ENCODE results near the gene STK40. TPM values are rescaled to one million over a fixed set of nuclear protein-coding genes. Genes with fewer than 3 reads are reported as not detected.

The STK40 gene
- total RNA-seq, 2 experiments from 2014 or later, result 39.6 to 40.6 TPM

DNA sequence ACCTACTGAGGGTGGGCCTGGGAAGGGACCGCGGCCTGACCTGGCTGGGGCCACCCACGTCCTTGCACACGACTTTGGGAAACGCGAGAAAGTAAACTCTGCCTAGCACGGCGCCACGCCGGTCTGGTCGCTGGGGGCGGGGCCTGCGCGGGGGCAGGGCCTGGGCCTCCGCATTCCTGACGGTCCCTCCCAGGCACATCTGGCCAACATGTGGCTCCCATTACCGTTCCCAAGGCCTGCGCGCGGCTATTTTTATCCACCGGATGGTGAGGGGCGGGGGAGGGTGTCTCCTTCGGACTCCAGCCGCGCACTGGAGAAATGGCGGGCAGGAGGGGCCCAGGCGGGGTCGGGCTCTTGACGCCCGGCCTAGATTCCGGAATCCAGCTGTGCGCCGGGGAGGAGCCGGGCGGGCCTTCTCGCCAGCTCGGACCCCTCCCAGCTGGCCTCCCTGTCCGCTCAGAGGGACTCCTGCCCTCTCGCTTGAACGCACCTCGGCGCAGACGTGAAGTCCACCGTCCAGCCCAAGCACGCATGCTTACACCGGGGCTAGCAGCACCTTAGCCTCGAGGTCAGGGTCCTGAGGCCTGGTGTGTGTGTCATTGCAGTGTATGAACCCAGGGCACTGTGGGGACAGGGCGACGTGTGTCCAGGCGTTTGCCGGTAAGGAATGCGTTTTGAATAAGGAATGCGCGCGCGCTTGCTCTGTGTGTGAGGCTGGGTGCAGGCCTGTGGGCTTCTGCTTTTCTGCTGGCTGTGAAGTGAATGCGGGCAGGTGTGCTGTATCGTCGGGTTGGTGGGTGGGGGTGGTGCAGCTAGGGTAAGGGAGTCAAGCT is 64.4 kb downstream of the STK40 start:
- Mint-ChIP-seq H3K4me3 (peak overlapping the region; percentile 36), H3K27ac (no peak overlapping the region), H3K4me1 (ENCODE audit: low read depth) (peaks cover 16% of the 10 kb centered on the region), H3K9me3 (no peaks in the 10 kb centered on the region), H3K36me3 (ENCODE audit: low read depth) (no peaks in the 10 kb centered on the region), H3K27me3 (ENCODE audit: low read depth) (peaks cover 5% of the 10 kb centered on the region)
- CTCF ChIA-PET, result no interaction called here
- DNase-seq, result no peak
- intact Hi-C loops (cut with micrococcal nuclease), result no loop called here

DNA sequence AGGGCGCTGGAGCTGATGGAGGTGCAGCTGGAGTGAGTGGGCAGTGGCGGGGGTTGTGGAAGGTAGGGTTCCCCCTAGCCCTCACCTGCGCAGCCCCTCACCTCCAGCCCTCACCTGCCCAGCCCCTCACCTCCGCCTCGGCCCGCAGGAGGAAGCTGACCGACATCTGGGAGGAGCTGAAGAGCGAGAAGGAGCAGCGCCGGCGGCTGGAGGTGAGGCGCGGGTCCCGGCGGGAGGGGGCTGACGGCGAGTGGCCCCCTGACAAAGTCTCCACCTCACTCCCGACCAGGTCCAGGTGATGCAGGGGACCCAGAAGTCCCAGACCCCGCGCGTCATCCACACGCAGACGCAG is 65.0 kb downstream of the STK40 start:
- intact Hi-C loops (cut with micrococcal nuclease), result no loop called here
- Mint-ChIP-seq H3K4me1 (ENCODE audit: low read depth) (peaks cover 16% of the 10 kb centered on the region), H3K27me3 (ENCODE audit: low read depth) (peaks cover 3% of the 10 kb centered on the region), H3K27ac (no peak overlapping the region), H3K36me3 (ENCODE audit: low read depth) (no peaks in the 10 kb centered on the region), H3K4me3 (no peak overlapping the region), H3K9me3 (no peaks in the 10 kb centered on the region)
- DNase-seq, result no peak
- CTCF ChIA-PET, result interaction anchor here (2.0 kb wide), 1 partner anchor 14 kb away, joined by 6 read pairs; the partner anchor contains the start of gene SH3D21

DNA sequence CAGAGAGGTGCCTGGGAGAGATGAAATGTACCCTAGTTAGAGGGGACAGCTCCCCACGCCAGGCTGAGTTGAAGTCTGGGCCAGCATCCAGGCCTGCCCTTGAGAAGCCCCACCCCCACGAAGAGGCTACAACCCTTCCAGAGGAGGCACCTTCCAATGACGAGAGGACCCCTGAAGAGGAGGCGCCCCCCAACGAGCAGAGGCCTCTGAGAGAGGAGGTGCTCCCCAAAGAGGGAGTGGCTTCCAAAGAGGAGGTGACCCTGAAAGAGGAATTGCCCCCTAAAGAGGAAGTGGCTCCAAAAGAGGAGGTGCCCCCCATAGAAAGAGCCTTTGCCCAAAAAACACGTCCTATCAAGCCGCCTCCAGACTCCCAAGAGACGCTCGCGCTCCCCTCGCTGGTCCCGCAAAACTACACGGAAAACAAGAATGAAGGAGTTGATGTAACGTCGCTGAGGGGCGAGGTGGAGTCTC is 65.4 kb downstream of the STK40 start:
- DNase-seq, result no peak
- CTCF ChIA-PET, result interaction anchor here (2.0 kb wide), 1 partner anchor 14 kb away, joined by 6 read pairs; the partner anchor contains the start of gene SH3D21
- Mint-ChIP-seq H3K27ac (no peak overlapping the region), H3K9me3 (no peaks in the 10 kb centered on the region), H3K4me1 (ENCODE audit: low read depth) (peaks cover 16% of the 10 kb centered on the region), H3K27me3 (ENCODE audit: low read depth) (peaks cover 3% of the 10 kb centered on the region), H3K4me3 (no peak overlapping the region), H3K36me3 (ENCODE audit: low read depth) (no peaks in the 10 kb centered on the region)
- intact Hi-C loops (cut with micrococcal nuclease), result no loop called here

DNA sequence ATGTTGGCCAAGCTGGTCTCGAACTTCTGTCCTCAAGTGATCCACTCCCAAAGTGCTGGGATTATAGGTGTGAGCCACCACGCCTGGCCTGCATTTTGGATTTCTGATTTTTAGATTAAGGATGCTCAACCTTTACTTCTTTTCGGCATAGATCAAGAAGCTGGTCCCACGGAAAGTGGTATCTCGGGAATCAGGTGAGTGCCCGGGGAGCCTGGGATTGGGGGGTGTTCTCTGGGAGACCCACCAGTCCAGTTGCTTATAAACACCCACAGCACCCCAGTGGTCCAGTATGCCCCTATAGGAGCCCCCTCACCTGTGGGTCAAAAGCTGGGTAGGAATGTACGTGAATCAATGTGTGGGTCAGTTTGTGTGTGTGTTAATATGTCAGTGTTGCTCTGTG is 76.3 kb downstream of the STK40 start:
- DNase-seq, result no peak
- H3K36me3 Mint-ChIP-seq (ENCODE audit: low read depth), result peaks cover 3% of the 10 kb centered on the region
- no peak overlapping the region for H3K4me3 Mint-ChIP-seq
- H3K27me3 Mint-ChIP-seq (ENCODE audit: low read depth), result no peaks in the 10 kb centered on the region
- H3K27ac Mint-ChIP-seq, result no peak overlapping the region
- no peaks in the 10 kb centered on the region for H3K9me3 Mint-ChIP-seq
- intact Hi-C loops (cut with micrococcal nuclease), result loop anchor here (5.0 kb wide), 1 partner anchor 222 kb away; the partner anchor contains the start of gene ADPRS
- CTCF ChIA-PET, result interaction anchor here (1.1 to 1.8 kb wide), 2 partner anchors 9 to 139 kb away, joined by 3 to 7 read pairs; no protein-coding TSS in a partner anchor
- peaks cover 26% of the 10 kb centered on the region for H3K4me1 Mint-ChIP-seq (ENCODE audit: low read depth)

DNA sequence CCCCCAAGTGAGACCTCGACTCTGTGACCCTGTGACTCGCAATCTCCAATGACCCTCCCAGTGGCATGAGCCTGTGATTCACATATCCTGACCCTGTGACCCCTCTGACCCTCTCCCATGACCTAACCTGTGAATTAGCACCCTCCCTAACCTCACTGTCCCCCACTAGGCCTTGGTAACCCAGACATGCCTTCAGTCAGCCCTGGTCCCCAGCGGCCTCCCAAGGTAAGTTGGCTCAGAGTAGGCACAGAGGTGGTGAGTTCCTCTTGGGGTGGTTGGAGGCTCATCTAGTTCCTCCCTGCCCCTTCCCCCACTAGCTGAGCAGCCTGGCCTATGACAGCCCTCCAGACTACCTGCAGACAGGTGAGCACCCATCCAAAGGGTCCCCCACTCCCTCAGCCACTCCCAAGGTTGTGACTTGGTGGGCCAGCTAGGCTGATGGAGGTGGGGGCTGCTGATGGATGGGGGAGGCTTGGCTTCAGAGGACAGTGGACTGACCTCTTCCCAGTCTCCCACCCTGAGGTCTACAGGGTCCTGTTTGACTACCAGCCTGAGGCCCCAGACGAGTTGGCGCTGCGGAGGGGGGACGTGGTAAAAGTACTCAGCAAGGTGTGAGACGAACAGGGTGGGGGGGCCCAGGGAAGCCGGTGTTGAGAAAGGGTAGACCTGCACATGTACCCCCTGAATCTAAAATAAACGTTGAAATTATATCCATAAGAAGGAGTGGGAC is 78.0 kb downstream of the STK40 start:
- H3K36me3 Mint-ChIP-seq (ENCODE audit: low read depth), result peaks cover 10% of the 10 kb centered on the region
- no peaks in the 10 kb centered on the region for H3K27me3 Mint-ChIP-seq (ENCODE audit: low read depth)
- no peaks in the 10 kb centered on the region for H3K9me3 Mint-ChIP-seq
- peaks cover 40% of the 10 kb centered on the region for H3K4me1 Mint-ChIP-seq (ENCODE audit: low read depth)
- CTCF ChIA-PET, result interaction anchor here (1.3 to 1.6 kb wide), 3 partner anchors 16 to 158 kb away, joined by 3 to 6 read pairs (median 3); partner anchors contain the start of genes THRAP3 and TRAPPC3
- no peak overlapping the region for H3K27ac Mint-ChIP-seq
- H3K4me3 Mint-ChIP-seq, result peak overlapping the region; percentile 96
- intact Hi-C loops (cut with micrococcal nuclease), result loop anchor here (1.0 to 5.0 kb wide), 4 partner anchors 15 to 220 kb away; partner anchors contain the start of genes ADPRS, EVA1B and TRAPPC3
- no peak for DNase-seq

DNA sequence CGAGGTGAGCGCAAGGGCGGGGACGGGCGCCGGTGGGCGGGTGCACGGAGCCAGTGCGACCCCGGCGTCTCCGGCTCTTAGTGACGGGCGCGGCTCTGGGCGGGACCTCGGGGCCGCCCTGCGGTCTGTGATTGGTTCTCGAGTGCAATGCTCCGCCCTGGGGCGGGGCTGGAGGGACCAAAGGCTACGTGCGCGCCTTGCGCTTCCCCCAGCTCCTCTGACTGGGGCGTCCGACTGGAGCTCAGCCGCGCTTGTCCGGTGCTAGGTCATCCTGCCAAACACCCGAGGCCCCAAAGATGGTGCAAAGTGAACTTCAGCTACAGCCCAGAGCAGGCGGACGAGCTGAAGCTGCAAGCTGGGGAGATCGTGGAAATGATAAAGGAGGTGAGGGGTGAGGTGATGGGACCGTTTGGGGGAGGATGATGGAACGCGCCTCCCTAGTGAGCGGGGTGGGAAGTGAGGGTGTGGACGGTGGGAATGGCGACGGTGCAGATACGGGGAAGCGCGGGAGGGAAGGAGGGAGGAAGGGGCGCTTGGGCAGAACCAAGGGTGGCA is 78.7 kb downstream of the STK40 start:
- DNase-seq, result peak; percentile 89
- Mint-ChIP-seq H3K4me1 (ENCODE audit: low read depth) (peaks cover 48% of the 10 kb centered on the region), H3K9me3 (no peaks in the 10 kb centered on the region), H3K27me3 (ENCODE audit: low read depth) (no peaks in the 10 kb centered on the region), H3K27ac (no peak overlapping the region), H3K4me3 (peak overlapping the region; percentile 96), H3K36me3 (ENCODE audit: low read depth) (peaks cover 10% of the 10 kb centered on the region)
- intact Hi-C loops (cut with micrococcal nuclease), result loop anchor here (1.0 to 5.0 kb wide), 4 partner anchors 16 to 220 kb away; partner anchors contain the start of genes ADPRS, EVA1B and TRAPPC3
- CTCF ChIA-PET, result interaction anchor here (0.6 to 1.6 kb wide), 7 partner anchors 9 to 157 kb away, joined by 3 to 6 read pairs (median 3); partner anchors contain the start of genes THRAP3 and TRAPPC3

DNA sequence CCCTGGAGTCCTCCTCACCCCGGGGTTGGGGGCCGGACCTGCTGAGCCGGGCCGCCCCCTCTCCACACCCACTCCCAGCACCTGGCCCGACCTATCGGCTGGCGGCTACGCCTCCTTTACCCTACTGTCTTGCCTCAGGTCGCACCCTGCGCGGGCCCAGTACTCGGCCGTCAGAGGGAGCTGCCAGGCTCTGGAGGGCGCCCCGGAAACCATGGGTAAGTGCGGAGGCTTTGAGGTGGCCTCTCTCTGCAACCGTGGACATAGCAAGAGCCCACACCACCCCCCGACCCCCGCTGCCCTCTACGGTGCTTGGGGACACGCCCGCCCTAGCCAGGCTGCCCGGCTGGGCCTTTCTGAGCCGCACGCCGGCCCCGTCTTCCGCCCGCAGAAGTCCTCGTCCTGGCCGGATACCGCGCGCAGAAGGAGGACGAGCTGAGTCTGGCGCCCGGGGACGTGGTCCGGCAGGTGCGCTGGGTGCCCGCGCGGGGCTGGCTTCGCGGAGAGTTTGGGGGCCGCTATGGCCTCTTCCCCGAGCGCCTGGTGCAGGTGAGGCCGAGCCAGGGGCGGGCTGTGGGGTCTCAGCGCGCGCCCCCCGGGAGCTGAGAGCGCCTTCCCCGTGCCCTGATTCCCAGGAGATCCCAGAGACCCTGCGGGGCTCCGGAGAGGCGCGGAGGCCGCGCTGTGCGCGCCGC is 79.4 kb downstream of the STK40 start, which contains the start of gene SH3D21:
SH3D21 (plus strand) TSS at position 159 of the 692 bp plus-strand sequence; CDS start at position 212, 53 bp downstream.
- CTCF ChIA-PET, result interaction anchor here (0.6 to 1.6 kb wide), 8 partner anchors 8 to 156 kb away, joined by 3 to 6 read pairs (median 3); partner anchors contain the start of genes THRAP3 and TRAPPC3
- Mint-ChIP-seq H3K9me3 (no peaks in the 10 kb centered on the region), H3K4me1 (ENCODE audit: low read depth) (peaks cover 53% of the 10 kb centered on the region), H3K27ac (peak within 1 kb of the TSS; percentile 84), H3K4me3 (peak within 1 kb of the TSS; percentile 96), H3K27me3 (ENCODE audit: low read depth) (no peaks in the 10 kb centered on the region), H3K36me3 (ENCODE audit: low read depth) (peaks cover 14% of the 10 kb centered on the region)
- intact Hi-C loops (cut with micrococcal nuclease), result loop anchor here (2.0 to 5.0 kb wide), 2 partner anchors 16 to 219 kb away; partner anchors contain the start of genes ADPRS and EVA1B
- DNase-seq, result peak; percentile 62

DNA sequence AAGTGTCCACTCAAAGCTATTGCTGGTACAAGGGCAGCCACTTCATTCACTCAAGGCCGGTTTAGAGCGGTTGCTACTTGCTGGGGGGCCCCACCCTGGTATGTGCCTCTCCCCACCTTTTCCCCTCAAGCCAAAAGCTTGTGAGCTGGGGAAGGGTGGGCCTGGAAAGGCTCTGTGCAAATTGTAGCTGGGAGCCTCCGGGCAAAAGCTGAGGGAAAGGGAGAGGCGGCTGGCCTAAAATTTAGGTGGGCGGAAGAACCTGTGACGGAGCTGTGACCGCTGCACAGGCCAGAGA is 79.9 kb downstream of the STK40 start:
- intact Hi-C loops (cut with micrococcal nuclease), result loop anchor here (1.0 to 5.0 kb wide), 3 partner anchors 17 to 219 kb away; partner anchors contain the start of genes ADPRS and EVA1B
- Mint-ChIP-seq H3K4me3 (peak overlapping the region; percentile 96), H3K9me3 (no peaks in the 10 kb centered on the region), H3K27ac (peak overlapping the region; percentile 84), H3K27me3 (ENCODE audit: low read depth) (no peaks in the 10 kb centered on the region), H3K4me1 (ENCODE audit: low read depth) (peaks cover 58% of the 10 kb centered on the region), H3K36me3 (ENCODE audit: low read depth) (peaks cover 19% of the 10 kb centered on the region)
- CTCF ChIA-PET, result interaction anchor here (1.2 to 1.6 kb wide), 3 partner anchors 14 to 156 kb away, joined by 3 to 6 read pairs (median 6); partner anchors contain the start of gene TRAPPC3
- no peak for DNase-seq

DNA sequence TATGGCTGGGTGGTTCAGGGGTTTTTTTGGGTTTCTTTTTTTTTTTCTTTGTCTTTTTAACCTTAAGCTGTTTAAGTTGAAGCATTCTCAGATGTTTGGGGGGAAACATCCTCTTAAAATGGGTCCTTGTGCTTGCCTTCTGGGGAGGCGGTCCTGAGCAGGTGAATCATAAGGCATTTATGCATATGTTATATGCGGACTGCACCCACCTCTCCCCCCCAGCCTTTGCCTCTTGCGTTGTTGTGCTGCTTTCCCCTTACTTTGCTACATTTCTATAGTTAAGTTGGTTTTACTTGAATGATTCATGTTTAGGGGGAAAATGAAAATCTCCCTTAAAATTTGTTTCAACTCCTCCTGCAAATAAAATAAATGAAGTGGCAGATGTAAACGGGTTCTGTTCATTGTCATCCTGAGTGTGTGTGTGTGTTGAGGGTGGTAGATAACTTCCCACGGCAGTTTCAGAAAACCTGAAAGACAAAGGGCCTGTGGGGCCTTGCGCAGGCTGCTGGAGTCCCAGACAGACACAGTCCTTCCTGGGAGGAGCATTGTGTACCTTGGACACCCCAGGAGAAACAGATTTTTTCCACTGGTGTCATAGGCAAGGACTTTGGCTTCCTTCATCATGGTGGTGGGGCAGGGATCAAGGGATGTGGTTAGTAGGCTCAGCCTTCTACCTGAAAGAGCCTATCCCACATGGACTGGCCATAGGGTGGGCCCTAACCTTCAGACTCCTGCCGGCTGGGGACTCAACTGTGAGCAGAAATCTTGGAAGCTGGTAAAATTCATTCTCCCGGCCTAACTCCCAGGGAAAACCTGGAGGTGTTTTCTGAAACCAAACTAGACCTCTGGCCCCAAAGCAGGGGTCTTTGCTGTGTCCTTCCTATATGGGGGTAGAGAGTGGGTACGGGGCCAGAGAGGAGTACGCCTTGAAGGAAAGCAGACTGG is 80.5 kb downstream of the STK40 start:
- Mint-ChIP-seq H3K27ac (peak overlapping the region; percentile 84), H3K27me3 (ENCODE audit: low read depth) (no peaks in the 10 kb centered on the region), H3K9me3 (no peaks in the 10 kb centered on the region), H3K4me3 (peak overlapping the region; percentile 96), H3K36me3 (ENCODE audit: low read depth) (peaks cover 24% of the 10 kb centered on the region), H3K4me1 (ENCODE audit: low read depth) (peaks cover 64% of the 10 kb centered on the region)
- DNase-seq, result peak; percentile 75
- intact Hi-C loops (cut with micrococcal nuclease), result loop anchor here (1.0 to 5.0 kb wide), 2 partner anchors 81 to 218 kb away; partner anchors contain the start of gene ADPRS
- CTCF ChIA-PET, result interaction anchor here (1.2 to 1.5 kb wide), 2 partner anchors 14 to 62 kb away, joined by 3 to 6 read pairs; no protein-coding TSS in a partner anchor

DNA sequence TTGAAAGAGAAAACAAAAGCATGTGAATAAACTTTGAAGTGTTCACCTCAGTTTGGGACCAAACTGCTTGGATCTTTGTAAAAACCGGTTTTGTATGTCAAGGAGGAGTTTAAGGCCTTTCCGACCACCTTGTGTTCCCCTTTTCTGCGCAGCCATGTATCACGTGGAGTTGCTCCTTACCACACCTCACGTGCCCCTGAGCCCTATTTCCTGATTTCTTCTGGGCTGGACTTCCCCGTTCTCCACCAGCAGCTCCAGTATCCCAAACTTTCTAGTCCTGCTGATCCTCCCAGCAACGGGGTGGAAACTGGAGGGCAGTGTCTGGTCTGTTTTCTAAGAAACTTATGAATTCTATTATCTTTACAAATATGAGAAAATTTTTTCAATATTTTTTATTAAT is 81.2 kb downstream of the STK40 start:
- H3K27me3 Mint-ChIP-seq (ENCODE audit: low read depth), result no peaks in the 10 kb centered on the region
- peaks cover 71% of the 10 kb centered on the region for H3K4me1 Mint-ChIP-seq (ENCODE audit: low read depth)
- CTCF ChIA-PET, result interaction anchor here (1.1 kb wide), 1 partner anchor 11 kb away, joined by 3 read pairs; no protein-coding TSS in a partner anchor
- peak overlapping the region; percentile 59 for H3K27ac Mint-ChIP-seq
- H3K9me3 Mint-ChIP-seq, result no peaks in the 10 kb centered on the region
- intact Hi-C loops (cut with micrococcal nuclease), result no loop called here
- DNase-seq, result no peak
- peaks cover 24% of the 10 kb centered on the region for H3K36me3 Mint-ChIP-seq (ENCODE audit: low read depth)
- H3K4me3 Mint-ChIP-seq, result no peak overlapping the region
